NCI-H748 (cell line): Measurements from ENCODE around the gene SHC4.

Source experiments
- DNase-seq: peaks from one replicate; lab custom pipeline; 2025; ENCODE audit not compliant: unreplicated experiment; lab: John Stamatoyannopoulos, UW

The SHC4 gene

DNA sequence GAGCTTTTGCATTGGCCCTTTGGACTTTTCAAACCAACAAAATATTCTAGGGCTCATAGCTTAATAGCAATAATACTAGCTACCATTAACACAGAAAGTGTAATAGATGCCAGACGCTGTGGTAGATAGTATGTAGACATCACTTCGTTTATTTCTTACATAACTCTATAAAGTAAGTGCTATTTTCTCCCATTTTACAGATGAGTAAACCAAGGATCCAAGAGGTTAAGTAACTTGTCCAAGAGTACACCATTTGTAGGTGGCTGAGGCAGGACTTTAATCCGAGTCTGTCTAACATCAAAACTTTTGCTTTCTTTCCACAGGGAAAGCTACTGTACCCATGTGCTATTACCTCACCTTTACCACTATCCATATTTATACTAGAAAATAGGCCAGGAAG lies 73.8 kb downstream of the SHC4 start:
- DNase-seq, result no peak

DNA sequence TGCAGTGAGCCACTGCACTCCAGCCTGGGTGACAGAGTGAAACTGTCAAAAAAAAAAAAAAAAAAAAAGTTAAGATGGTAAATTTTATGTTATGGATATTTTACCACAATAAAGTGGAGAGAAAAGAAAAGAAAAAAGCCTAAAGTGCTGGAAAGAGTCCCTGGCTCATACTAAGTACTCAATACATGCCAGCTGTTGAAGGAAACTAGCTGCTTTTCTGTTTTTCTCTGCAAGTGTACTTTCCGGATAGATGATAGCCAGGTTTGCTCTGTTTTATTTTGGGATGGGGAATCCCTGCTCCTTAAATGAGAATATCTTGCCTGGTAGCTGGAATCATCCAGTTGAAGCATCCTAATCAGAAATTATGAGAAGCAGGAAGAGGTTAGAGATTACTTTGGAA lies 74.9 kb downstream of the SHC4 start:
- no peak for DNase-seq

DNA sequence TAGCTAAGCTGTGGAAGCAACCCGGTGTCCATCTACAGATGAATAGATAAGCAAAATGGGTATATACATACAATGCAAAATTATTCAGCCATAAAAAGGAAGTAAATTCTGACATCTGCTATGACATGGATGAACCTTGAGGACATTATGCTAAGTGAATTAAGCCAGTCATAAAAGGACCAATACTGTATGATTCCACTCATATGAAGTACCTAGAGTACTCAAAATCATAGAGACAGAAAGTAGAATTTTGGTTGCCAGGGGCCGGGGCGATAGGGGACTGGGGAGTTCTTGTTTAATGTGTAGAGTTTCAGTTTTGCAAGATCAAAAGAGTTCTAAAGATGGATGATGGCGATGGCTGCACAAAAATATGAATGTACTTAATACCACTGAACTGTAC lies 75.5 kb downstream of the SHC4 start:
- DNase-seq, result no peak

DNA sequence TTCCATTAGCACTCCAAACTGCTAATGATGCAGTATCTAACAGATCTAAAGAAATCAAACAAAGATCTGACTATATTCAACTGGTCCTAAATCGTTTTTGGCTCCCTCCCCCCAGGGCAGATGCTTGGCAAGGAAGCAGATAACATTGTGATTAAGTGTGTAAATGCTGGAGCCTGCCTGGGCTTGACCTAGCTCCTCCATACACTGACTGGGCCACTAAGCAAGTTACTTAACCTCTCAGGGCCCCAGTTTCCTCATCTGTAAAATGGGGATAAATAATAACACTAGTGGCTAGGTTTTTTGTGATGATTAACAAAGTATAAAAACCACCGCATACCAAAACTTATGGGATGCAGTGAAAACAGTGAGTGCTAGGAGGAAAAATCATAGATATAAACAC lies 76.6 kb downstream of the SHC4 start:
- no peak for DNase-seq

DNA sequence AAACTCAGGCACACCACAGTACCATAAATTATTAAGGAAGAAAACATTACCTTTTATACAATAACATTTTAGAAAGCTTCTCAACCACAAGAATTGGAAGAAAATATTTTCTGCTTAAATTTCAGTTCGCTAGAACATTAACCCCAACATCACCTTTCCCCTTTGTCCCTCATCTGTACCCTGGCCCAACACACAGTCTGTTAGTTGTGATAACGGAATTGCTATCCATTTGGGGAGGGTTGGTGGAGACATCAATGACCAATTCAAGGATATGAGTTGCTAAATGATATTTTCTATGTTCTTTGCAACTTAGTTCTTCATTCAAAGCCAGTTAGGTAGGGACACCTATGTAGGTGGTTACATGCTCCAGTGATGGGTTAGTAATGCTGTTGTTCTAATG lies 80.0 kb downstream of the SHC4 start:
- no peak for DNase-seq

DNA sequence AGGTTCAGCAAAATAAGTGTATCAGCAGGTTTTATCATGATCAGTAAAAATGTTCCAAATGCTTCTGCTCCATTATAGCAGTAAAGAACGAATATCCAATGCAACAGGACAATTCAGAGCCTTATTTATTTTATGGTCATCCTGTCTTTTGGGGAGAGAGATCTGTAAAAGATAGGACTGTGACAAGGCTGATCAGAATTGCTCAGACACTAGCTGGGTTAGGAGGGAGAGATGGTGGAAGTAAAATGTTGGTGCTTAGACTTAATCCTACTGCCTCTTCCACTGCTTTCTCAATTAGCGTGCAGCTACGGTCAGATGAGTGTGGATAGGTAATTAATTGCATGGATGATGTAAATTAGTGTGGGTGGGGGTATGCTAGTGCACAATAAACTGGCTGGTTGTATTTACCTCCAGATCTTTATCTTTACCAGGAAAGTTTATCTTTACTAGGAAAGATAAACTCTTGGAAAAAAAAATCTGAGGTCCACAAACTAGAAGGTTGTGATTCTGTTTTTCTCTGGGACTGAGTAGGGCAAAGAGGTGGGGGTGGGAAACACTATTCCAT lies 83.6 kb downstream of the SHC4 start:
- no peak for DNase-seq

DNA sequence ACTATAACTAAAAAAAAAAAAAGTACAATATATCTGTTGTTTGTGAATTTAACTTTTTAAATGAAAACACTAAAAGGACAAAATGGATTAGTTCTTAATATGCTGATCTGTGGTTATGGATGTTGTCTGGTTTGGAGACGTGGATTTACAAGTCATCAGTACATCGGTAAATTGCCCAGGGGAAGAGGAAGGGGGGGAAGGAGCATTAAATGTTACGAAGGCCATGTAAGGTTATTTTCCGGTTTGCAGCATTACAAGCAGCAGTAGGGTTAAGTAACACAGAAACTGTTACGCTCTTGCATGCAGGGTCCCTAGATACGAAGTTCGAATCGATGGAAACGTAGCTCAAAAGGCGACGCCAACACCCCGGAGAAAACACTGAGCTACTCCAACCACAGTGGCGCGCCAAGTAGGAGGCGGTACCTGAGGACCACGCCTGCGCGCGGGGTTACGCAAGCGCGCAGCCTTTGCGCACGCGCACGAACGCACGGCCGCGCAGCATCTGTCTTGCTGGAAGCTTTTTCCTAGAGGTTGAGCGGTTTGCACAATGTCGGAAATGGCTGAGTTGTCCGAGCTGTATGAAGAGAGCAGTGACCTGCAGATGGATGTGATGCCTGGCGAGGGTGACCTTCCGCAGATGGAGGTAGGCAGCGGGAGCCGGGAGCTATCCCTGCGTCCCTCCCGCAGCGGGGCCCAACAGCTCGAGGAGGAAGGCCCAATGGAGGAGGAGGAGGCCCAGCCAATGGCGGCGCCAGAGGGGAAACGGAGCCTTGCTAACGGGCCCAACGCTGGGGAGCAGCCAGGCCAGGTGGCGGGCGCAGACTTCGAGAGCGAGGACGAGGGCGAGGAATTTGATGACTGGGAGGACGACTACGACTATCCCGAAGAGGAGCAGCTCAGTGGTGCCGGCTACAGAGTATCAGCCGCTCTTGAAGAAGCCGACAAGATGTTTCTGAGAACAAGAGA lies 85.8 kb downstream of the SHC4 start, which contains the start of gene EID1:
TSS of gene EID1 (plus strand) at position 505 of the 966 bp plus-strand sequence. CDS start at position 548, 43 bp downstream.
- DNase-seq, result peak; percentile 94

DNA sequence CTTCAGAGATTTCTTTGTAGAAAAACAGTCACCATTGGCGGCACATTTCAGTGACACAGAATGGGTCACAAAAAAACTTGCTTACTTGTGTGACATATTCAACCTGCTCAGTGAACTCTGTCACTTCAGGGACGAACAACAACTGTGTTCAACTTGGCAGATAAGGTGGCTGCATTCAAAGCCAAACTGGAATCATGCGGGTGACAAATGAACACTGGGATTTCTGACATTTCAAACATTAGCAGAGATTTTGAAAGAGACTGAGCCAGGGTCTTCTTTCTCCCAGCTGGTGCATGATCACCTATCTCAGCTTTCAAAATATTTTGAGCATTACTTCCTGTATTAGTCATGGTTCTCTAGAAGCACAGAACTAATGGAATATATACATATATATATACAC lies 87.7 kb downstream of the SHC4 start:
- DNase-seq, result no peak

DNA sequence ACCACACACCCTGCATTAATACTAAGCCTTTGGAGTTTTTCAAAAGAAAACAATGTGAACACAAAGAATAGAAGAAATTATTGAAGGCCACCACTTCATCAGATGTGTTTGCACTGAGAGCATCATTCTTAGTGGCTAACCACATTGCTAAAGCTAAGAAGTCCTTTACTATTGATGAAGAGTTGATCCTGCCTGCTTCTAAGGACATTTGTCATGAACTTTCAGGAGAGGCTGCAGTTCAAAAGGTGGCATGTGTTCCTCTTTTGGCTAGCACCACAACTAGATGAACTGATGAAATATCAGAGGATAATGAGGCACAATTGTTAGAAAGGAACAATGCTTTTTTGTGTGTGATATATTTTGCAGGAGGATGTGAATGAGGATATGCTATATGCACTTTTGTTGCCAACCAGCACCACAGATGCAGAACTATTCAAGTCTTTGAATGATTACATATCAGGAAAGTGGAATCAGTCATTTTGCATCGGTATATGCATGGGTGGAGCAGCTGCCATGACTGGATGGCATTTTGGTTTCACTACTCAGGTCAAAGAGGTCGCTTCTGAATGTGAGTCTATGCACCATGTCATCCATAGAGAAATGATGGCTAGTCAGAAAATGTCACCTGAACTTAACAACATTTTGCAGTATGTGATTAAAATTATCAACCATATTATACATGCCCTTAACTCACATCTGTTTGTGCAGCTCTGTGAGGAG lies 88.3 kb downstream of the SHC4 start:
- DNase-seq, result no peak

DNA sequence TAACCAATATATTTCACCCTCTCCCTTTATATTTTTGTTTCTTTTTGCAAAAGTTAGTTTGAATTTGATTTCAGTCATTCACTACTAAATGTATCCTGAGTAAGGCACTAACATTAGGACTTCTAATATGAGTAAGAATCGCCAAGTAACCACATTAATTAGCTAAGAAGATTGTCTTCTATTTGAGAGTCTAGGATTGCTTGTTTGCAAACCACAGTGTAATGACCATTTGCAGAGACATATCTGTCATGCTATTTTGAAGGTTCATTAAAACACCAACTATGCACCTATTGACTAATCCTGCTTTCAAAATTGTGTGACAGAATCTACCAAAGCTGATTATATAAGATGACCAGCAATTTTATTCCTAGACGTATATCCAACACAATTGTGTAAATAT lies 91.1 kb downstream of the SHC4 start:
- no peak for DNase-seq

DNA sequence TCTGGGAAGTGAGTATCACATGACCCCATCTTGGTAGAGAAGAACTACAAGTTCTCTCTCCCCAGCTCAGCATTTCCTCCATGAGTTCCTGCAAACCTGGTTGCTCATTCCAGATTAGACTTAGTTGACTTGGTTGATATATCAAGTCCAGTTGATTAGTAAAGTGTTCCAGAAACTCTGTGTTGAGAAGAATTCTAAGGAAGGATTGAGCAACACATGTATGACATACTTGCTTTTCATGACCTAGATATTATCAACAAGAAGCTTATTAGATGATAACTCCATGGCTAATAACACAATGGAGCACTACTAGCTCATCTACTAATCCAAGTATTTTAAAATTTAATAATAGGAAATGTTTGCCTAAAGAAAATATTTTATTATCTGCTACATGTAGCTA lies 92.2 kb downstream of the SHC4 start:
- no peak for DNase-seq

DNA sequence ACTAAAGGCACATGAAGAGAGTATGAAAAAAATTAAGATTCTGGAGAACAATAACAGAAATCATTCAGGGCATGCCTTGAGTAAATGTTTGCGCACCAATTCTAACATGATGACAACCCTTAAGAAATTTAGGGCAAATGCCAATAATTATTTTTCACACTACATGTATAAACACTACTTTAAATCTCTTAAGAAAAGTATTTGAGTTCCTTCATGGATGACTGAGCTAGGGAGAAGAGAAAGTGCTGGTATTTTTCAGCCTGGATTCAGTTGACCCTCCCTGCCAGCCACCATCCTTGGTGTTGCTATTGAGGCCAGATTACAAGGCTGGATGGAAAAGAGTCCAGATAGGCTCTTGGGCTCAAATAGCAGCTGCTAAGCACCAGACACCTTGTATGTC lies 93.8 kb downstream of the SHC4 start:
- DNase-seq, result no peak

DNA sequence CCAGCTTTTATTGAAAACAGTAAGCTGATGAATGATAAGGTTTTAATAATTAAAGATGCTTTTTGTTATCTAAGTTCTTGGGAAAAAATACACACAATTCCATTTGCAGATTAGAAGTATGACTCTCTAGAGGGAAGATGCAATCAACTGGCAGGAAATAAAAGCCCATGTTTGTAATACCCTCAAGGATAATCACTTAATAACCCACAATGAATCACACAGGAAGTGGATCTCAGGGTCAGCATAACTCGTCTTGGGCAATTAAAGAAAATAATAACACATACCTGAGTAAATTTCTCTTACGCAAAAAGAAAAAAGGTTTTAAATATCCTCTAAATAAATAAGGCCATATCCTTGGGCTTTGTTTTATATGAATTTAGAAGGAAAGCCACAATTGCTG lies 95.2 kb downstream of the SHC4 start:
- peak; percentile 49 for DNase-seq

DNA sequence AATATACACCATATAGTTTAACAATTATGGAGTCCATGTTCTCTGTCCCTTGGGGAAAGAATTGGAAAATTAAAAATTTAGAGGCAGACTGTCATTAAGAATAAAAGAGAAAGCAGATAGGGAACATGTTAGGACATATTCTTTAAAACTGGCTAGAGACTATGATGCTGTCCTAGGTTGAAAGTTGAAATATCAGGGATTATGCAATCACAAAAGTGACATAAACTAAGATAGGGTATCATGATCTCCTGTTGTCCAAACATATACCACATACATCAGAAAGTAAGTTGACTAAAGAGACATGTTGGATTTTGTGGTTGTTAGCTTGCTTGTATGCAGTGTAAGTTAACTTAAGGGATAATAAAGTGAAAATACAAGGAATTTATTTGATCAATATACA lies 95.7 kb downstream of the SHC4 start:
- DNase-seq, result no peak

DNA sequence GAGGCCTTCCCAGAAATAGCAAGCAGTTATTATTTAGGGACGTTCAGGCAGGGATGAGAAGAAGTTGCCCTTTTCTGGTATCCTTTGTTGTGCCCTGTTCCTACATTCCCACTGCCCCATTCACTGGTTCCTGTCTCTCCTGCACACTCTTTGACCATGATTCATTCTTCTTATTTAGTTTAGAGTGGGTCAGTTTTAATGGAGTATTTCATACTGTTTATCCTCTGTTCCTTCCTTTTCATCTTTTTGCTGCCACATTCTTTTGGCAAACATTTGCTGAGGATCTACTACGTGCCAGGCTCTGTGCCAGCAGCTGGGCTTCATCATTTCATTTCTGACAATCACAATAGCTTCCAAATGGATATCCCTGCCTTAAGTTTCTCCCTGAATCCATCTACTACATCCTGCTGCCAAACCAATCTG lies 97.6 kb downstream of the SHC4 start:
- no peak for DNase-seq

DNA sequence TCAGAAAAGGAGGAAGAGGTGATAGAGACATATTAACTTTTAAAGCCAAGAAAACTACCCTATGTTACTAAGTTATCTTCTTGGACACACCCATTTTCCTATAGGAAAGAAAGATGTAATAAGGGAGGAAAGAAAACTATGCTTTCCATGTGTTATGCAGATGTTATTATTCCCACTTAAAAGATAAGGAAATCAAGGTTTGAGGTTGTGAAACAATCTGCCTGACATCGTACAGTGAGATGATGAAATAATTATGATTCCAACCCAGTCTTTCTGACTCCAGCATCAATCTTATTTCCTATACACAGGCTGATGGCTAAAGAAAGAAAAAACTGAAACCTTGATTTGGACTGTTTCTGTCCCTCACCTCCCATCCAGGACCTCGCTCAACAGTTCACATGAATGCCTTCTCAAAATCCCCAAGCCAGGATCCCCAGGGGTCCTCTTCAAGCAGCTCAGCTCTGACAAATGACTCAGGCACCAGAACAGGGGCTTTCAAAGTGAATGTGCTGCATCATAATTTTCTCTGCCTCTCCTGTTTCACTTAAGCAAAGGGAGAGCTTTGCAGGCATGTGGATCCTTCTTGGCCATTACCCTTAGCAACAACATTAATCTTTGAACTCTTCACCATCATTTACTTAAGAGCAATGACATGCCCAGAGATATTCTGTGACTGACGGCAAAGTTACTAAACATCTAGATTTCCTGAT lies 98.2 kb downstream of the SHC4 start:
- no peak for DNase-seq

DNA sequence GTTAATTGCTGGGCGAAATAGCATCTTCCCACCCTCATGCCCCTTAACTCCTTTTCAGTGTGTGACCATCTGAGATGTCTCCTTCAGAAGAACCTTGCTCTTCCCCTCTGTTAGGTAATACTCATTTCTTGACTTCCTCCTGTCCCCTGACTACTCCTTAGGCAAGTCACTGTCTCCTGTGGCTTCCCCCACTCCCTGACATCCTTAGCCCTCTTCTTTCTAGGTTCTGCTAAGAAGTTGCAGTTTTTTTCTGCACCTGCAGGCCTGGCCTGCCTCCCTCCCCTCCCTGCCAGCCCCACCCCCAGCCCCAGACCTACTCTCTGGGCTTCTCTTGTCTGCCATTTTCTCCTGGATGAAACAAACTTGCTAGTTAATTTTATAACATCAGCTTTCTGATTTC lies 101.0 kb downstream of the SHC4 start:
- no peak for DNase-seq

DNA sequence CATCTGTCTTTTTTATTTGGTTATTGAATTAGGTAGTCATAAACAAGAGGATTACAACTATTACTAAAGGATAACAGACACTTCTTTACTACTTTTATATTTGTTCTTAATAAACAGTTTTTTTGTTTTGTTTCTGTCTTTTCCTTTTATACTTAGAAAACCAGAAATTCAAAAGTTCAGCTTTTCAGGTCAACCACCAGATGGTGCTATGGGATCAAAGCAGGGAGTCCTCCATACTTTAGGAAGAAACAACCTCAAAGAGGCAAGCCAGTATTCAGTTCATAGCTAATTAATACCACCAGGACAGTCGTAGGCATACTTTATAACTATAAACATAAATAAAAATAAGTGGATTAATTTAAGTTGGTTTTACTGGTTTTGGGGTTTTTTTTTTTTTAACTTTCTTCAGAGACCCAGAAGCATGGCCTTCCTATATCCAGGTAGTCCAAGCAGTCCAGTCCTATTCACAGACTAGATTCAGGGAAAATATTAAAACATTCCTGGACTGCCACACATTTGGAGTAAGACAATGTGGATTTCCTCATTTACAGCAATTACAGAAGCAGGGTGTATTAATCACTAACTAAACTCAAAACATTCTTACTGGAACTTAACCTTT lies 101.8 kb downstream of the SHC4 start:
- peak; percentile 51 for DNase-seq

DNA sequence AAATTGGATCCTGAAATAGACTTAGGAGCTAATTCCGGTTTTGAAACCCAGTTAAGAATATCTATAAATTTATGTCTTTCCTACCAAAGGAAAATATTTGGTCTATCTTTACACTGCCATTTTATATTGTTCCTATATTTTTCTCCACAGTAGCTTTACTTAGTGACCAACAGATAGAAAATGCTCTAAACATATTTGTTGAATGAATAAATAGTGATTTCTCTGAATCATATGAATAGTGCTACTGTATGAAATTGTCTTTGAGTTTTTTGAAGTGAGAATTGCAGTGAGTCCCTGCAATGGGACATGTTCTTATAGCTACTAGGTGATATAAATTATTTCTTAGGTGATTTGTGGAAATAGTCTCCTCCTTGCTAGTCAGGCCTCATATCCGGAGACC lies 104.3 kb downstream of the SHC4 start:
- DNase-seq, result no peak

DNA sequence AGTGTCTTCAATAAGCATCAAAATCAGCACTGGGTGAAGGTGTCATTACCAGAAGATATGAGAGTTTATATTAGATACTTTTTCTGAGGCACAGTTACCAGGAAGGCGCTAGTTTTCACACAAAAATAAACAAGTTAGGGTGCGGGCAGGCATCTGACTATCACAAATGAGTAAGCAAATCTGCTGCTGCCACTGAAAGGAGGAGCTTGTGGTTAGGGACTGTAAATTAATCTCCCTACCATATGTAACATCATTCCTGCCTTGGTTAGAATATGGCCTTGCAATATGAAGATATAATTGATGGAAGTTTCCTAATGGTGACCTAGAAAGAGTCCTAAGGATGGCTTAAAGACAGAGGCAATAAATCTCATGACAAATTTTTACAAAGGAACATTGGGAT lies 105.3 kb downstream of the SHC4 start:
- DNase-seq, result no peak

DNA sequence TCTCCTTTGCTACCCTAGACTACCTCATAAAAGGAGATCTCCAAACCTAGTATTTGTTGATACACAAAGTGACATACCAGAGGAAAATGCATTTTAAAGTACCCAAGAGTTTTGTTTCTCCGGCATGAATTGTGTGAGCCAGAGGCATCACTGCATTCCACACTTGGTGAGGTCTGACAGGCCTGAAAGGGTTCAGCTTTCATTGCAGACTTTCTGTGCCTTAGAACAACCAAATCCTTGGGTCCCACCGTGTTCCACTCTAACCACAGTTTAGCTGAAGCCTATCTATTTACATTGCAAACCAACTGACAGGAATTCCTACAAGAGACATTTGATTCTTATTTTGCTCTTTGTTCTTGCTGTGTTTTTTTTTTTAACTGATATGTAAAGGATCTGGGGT lies 106.8 kb downstream of the SHC4 start:
- DNase-seq, result no peak
